Measurements from ENCODE around the gene SLC1A1.
"Not testable (repeated sequence)": the region's sequence is repeated elsewhere in the genome, so short reads cannot be mapped to it uniquely, and the experiment has no call there.

Gene SLC1A1

GRCh38 chr9:4538107-4538506 is 47.8 kb downstream of the SLC1A1 start:
- DNase-seq (ENCODE audit: low read depth), result no peak

GRCh38 chr9:4538621-4539020 is 48.4 kb downstream of the SLC1A1 start:
- DNase-seq (ENCODE audit: low read depth), result no peak
- H3K4me3 ChIP-seq (ENCODE audit: low read depth, low read length), result no peak overlapping the region

More at GRCh38 chr9:4538107-4538506, 47.8 kb downstream of the SLC1A1 start:
- H3K4me3 ChIP-seq (ENCODE audit: low read depth, low read length), result no peak overlapping the region

DNA sequence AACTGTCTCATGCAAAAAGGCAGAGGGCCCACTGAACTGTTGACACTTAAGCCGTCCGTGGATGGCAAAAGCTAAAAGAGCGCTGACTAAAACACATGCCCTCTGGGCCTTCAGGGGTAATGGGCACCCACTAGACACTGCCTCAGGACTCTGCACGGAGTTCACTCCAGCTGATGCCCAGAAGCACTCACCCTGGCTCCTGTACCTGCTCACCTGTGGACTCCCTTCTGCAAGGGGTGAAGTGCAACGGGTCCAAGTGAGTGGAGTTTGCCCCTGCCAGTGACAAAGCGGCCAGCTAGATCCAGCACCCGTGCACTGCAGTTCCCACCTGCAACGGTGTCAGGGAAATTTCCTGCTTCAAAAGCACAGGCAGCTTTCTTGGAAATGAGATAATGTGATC is 50.2 kb downstream of the SLC1A1 start:
- DNase-seq (ENCODE audit: low read depth), result no peak
- no peak overlapping the region for H3K4me3 ChIP-seq (ENCODE audit: low read depth, low read length)

DNA sequence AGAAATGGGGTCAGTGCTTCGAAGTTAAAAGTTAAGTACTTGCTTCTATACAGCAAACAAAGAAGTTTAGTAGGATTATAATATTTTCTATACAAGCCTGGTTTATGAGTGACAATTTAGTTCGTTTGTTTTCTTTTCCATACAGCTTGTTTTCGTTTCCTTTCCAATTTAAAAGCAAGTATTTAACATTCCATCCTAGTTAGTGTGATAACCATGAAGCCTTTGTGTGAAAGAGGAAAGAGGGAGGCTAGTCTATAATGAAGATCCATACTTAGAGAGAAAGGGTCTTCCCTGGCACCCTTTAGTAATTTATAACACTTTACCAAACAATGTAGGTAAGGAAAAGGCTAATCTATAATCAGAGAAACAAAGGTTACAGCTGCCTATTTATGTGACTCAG is 51.0 kb downstream of the SLC1A1 start:
- no peak overlapping the region for H3K4me3 ChIP-seq (ENCODE audit: low read depth, low read length)
- DNase-seq (ENCODE audit: low read depth), result no peak

- no peak overlapping the region for H3K4me3 ChIP-seq (ENCODE audit: low read depth, low read length)
- no peak for DNase-seq (ENCODE audit: low read depth)
Measured at GRCh38 chr9:4541856-4542255, 51.6 kb downstream of the SLC1A1 start.

GRCh38 chr9:4544714-4545113 is 54.4 kb downstream of the SLC1A1 start:
- DNase-seq (ENCODE audit: low read depth); H3K4me3 ChIP-seq (ENCODE audit: low read depth, low read length): not testable (repeated sequence)

GRCh38 chr9:4547016-4547415 is 56.7 kb downstream of the SLC1A1 start:
- DNase-seq (ENCODE audit: low read depth), result no peak

GRCh38 chr9:4548811-4549725 is 58.8 kb downstream of the SLC1A1 start:
- no peak overlapping the region for H3K4me3 ChIP-seq (ENCODE audit: low read depth, low read length)
- DNase-seq (ENCODE audit: low read depth), result no peak

More at GRCh38 chr9:4547016-4547415, 56.7 kb downstream of the SLC1A1 start:
- no peak overlapping the region for H3K4me3 ChIP-seq (ENCODE audit: low read depth, low read length)

DNA sequence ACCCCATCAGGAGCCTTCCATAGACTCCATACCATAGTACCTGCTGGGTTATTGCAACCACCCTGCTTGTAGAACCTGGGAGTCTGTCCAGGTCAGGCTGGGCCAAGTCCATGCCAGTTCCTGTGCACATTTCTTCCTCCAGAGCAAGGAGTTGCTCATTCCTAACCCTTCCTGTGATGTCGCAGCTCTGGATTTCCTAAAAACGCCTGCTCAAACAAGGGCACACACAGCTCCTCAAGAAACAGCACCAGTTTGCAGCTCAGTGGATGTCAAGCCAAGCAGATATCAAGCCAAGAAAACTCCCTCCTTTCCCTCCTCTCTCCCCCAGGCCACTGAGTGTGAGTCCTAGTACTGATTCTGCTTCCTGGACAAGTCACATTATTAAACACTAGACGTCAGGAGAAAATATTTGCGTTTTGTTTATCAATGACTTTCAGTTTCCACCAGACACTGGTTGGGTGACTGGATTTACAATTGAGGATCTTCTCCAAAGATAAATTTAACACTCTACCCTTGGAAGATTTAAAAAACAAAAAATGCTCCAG is 59.6 kb downstream of the SLC1A1 start:
- no peak overlapping the region for H3K4me3 ChIP-seq (ENCODE audit: low read depth, low read length)
- no peak for DNase-seq (ENCODE audit: low read depth)

DNA sequence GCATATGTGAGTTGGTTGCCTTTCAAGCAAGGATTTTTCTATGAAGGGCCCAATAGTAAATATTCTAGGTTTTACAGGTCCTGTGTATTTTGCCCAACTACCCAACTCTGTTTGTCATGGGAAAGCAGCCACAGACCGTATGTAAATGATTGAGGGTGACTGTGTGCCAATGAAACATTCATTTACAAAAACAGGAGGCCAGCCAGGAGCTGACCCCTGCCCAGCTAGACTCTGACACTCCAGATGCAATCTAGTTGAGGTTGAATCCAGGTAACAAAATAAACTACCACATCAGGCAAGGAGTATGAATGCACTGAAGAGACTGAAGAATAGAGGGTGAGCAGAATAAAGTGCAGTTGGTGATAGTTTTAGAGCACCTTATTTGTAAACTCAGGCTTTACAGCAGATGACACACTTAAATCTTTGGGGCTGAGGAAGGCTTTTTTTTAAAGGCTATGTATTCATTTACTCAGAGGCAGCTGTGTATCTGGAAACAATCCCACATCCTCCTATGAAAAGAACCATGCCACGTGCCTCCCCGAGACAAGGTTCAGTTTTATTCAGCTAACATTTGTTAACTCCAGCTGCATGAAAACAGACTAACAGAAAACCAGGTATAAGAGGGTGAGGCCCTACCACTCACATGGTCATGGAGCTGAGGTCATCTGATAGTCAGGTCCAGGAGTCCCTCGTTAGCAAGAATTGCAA is 60.7 kb downstream of the SLC1A1 start:
- no peak overlapping the region for H3K4me3 ChIP-seq (ENCODE audit: low read depth, low read length)
- no peak for DNase-seq (ENCODE audit: low read depth)

DNA sequence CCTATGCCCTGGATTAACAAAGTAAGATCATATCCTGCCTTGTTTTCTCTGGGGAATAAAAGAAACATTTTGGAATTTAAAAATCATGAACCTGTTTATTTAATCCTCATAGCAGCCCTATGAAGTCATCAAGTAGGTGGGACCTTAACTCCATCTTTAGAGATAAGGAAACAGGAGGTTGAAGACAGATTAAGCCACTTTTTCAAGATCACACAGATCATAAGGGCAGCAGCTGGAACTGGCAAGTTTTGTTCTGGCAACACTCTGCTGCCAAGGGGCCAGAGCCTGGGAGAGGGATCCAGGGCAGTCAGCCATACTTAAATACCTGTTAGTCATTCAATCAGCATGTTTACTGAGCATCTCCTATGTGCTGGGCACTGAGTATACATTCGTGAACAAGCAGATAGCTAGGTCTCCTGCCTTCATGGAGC is 63.7 kb downstream of the SLC1A1 start:
- no peak overlapping the region for H3K4me3 ChIP-seq (ENCODE audit: low read depth, low read length)
- no peak for DNase-seq (ENCODE audit: low read depth)

GRCh38 chr9:4555236-4555635 is 65.0 kb downstream of the SLC1A1 start:
- H3K4me3 ChIP-seq (ENCODE audit: low read depth, low read length), result no peak overlapping the region
- no peak for DNase-seq (ENCODE audit: low read depth)

DNA sequence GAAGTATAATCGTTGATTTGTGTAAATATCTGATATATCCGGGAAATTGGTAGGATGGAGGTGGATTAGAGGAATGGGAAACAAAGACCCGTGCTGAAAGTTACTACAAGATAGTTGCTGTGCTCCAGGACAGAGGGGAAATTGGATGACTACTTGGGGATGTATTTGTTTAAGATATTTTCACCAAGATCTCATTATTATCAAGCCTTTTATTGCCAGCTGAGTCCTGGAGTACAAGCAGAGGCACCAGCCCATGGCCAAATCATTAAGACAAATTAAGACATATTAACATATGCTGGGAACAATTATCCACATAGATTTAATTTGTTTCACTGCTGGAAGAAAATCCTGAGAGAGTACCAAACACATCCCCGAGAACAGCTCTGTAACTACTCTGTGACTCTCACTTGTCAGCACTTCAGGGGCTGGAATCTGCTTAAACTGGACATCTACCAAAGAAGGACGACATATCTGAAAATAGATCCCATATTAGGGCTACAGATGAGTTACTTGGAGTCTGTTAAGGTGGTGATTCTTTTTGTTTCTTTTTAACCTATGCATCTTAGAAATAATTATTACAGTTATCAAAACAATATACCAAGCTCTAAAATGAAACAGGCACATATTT is 68.2 kb downstream of the SLC1A1 start:
- no peak overlapping the region for H3K4me3 ChIP-seq (ENCODE audit: low read depth, low read length)

DNA sequence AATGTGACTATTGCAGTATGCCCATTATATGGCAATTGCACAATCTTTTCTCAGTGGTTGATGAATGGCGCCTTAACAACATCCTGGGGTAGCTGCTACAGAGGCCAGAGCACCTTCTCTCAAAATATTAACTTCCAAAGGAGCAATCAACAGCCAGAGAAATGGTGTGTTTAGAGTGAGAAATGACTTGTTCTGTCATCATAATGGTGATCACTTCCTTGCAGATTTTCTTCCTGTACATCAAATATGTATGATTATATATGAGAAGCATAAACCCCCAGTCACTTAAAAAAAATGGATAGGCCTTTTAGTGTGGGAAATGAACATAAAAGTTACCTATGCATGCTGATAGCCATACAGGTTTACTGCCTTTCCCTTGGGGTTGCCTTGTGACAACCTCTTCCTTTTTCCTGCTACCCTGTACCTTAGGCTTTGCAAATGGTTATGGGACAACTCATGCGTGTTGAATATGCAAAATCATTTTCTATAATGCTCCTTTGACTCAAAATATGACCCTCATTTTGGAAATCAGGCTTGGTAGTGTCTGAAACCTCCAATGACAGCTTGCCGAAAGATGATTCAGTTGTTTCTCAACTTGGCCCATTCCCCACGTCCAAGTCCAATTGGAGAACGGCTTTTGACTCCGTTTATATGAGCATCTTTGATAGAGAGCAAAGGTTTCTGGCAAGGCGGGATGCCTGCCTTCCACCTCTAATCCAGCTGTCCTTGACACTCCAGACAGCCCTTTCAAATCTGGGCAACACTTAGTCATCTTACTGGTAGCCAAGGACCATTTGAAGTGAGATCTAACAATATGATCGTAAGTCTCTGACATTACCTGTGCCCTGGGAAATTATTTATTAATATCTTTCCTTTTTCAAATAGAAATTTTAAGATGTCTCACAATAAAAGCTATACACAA is 69.3 kb downstream of the SLC1A1 start:
- DNase-seq (ENCODE audit: low read depth), result no peak
- no peak overlapping the region for H3K4me3 ChIP-seq (ENCODE audit: low read depth, low read length)

More for the DNA sequence above, 68.2 kb downstream of the SLC1A1 start:
- DNase-seq (ENCODE audit: low read depth), result no peak

GRCh38 chr9:4563105-4563504 is 72.8 kb downstream of the SLC1A1 start:
- H3K4me3 ChIP-seq (ENCODE audit: low read depth, low read length), result no peak overlapping the region
- DNase-seq (ENCODE audit: low read depth), result no peak

GRCh38 chr9:4566806-4567205 is 76.5 kb downstream of the SLC1A1 start:
- H3K4me3 ChIP-seq (ENCODE audit: low read depth, low read length), result no peak overlapping the region
- no peak for DNase-seq (ENCODE audit: low read depth)

GRCh38 chr9:4567601-4568000 is 77.3 kb downstream of the SLC1A1 start:
- no peak overlapping the region for H3K4me3 ChIP-seq (ENCODE audit: low read depth, low read length)
- no peak for DNase-seq (ENCODE audit: low read depth)

DNA sequence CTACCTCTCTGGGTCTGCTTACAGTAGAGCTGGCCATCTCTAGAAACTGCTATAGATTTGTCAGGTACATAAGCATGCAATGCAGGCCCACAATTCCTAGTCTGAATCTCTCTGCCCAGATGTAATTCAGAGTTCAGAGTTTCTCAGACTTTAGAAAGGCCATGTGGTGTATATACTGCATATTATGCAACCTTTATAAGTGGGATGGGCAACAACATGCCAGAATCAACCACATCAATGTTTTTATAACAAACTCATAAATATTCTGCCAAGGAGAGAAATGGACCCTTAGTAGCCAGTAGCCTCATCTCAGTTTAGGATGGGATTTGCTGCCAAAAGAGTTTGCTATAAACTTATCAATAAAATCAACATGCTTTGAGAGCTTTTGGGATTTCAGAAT is 78.8 kb downstream of the SLC1A1 start:
- H3K4me3 ChIP-seq (ENCODE audit: low read depth, low read length), result no peak overlapping the region
- DNase-seq (ENCODE audit: low read depth), result no peak
